H9 (cell line): ENCODE measurements around the gene AKR1D1. TPM values are rescaled to one million over a fixed set of nuclear protein-coding genes. Genes with fewer than 3 reads are reported as not detected.

Experiments used
- DNase-seq: peaks from one replicate; pipeline ENCODE4 v3.0.0-alpha.2; 2017
- H2AFZ ChIP-seq: one replicate; pipeline ENCODE4 v1.6.1; 2013; ENCODE audit warnings: mild to moderate bottlenecking, low read length, control low read depth, moderate library complexity
- H2AK5ac ChIP-seq: 2 replicates; pipeline ENCODE4 v1.6.1; 2013; ENCODE audit warnings: low read length, control low read depth, mixed read lengths; ENCODE audit not compliant: insufficient read length
- H2BK120ac ChIP-seq: one replicate; pipeline ENCODE4 v1.6.1; 2013; ENCODE audit warnings: low read depth, mild to moderate bottlenecking, low read length, control low read depth, inconsistent platforms; ENCODE audit not compliant: poor library complexity, severe bottlenecking
- H2BK12ac ChIP-seq: 2 replicates; pipeline ENCODE4 v1.6.1; 2013; ENCODE audit warnings: low read length, control low read depth, mixed read lengths, low read depth; ENCODE audit not compliant: insufficient read length
- H2BK15ac ChIP-seq: 2 replicates; pipeline ENCODE4 v1.6.1; 2013; ENCODE audit warnings: low read depth, low read length, control low read depth
- H2BK20ac ChIP-seq: one replicate; pipeline ENCODE4 v1.6.1; 2013; ENCODE audit warnings: low read depth, mild to moderate bottlenecking, low read length, control low read depth, inconsistent platforms; ENCODE audit not compliant: poor library complexity, severe bottlenecking
- H2BK5ac ChIP-seq: 2 replicates; pipeline ENCODE4 v1.6.1; 2013; ENCODE audit warnings: low read length, control low read depth, mixed read lengths; ENCODE audit not compliant: insufficient read length
- H3K14ac ChIP-seq: 2 replicates; pipeline ENCODE4 v1.6.1; 2013; ENCODE audit warnings: low read length, control low read depth; ENCODE audit not compliant: insufficient read depth
- H3K18ac ChIP-seq: 2 replicates; pipeline ENCODE4 v1.6.1; 2013; ENCODE audit warnings: low read depth, mild to moderate bottlenecking, mixed read lengths, low read length, control low read depth; ENCODE audit not compliant: insufficient read length
- H3K23ac ChIP-seq: 2 replicates; pipeline ENCODE4 v1.6.1; 2013; ENCODE audit warnings: low read length, control low read depth, mixed read lengths, low read depth; ENCODE audit not compliant: insufficient read length
- H3K23me2 ChIP-seq: 2 replicates; pipeline ENCODE4 v1.6.1; 2013; ENCODE audit warnings: low read depth, mild to moderate bottlenecking, mixed read lengths, low read length, control low read depth; ENCODE audit not compliant: insufficient read length, poor library complexity, severe bottlenecking
- H3K27ac ChIP-seq: 2 replicates; pipeline ENCODE4 v1.5.1; 2013; ENCODE audit warnings: low read length, control low read depth, mixed read lengths, low read depth; ENCODE audit not compliant: insufficient read length
- H3K27me3 ChIP-seq: 2 replicates; pipeline ENCODE4 v1.6.1; 2013; ENCODE audit warnings: low read length, control low read depth, inconsistent platforms; ENCODE audit not compliant: insufficient read depth
- H3K4ac ChIP-seq: 2 replicates; pipeline ENCODE4 v1.6.1; 2013; ENCODE audit warnings: low read depth, mild to moderate bottlenecking, control low read depth, inconsistent platforms, low read length, moderate library complexity
- H3K4me1 ChIP-seq: 2 replicates; pipeline ENCODE4 v1.6.1; 2013; ENCODE audit warnings: low read length, control low read depth, inconsistent platforms; ENCODE audit not compliant: insufficient read depth
- H3K4me2 ChIP-seq: 2 replicates; pipeline ENCODE4 v1.6.1; 2013; ENCODE audit warnings: low read length, control low read depth, mixed read lengths; ENCODE audit not compliant: insufficient read length, insufficient read depth
- H3K56ac ChIP-seq: 2 replicates; pipeline ENCODE4 v1.6.1; 2013; ENCODE audit warnings: low read depth, mild to moderate bottlenecking, mixed read lengths, low read length, control low read depth; ENCODE audit not compliant: insufficient read length
- H3K79me1 ChIP-seq: 2 replicates; pipeline ENCODE4 v1.6.1; 2013; ENCODE audit warnings: low read depth, mild to moderate bottlenecking, moderate library complexity, low read length, control low read depth, inconsistent platforms; ENCODE audit not compliant: insufficient read depth, poor library complexity, severe bottlenecking
- H3K79me2 ChIP-seq: 2 replicates; pipeline ENCODE4 v1.6.1; 2013; ENCODE audit warnings: low read length, control low read depth, inconsistent platforms; ENCODE audit not compliant: insufficient read depth
- H3K9ac ChIP-seq: 2 replicates; pipeline ENCODE4 v1.6.1; 2013; ENCODE audit warnings: low read length, control low read depth, mixed read lengths; ENCODE audit not compliant: insufficient read length; ENCODE audit errors: extremely low read depth
- H3K9me3 ChIP-seq: one replicate; pipeline ENCODE4 v1.6.1; 2013; ENCODE audit warnings: low read depth, low read length, inconsistent platforms; ENCODE audit not compliant: control insufficient read depth
- H3T11ph ChIP-seq: one replicate; pipeline ENCODE4 v1.6.1; 2013; ENCODE audit warnings: mild to moderate bottlenecking, low read length, control low read depth, inconsistent platforms
- H4K20me1 ChIP-seq: one replicate; pipeline ENCODE4 v1.6.1; 2013; ENCODE audit not compliant: control insufficient read depth, insufficient read length, insufficient read depth
- H4K5ac ChIP-seq: 2 replicates; pipeline ENCODE4 v1.6.1; 2013; ENCODE audit warnings: low read depth, mild to moderate bottlenecking, mixed read lengths, low read length, control low read depth; ENCODE audit not compliant: insufficient read length
- H4K8ac ChIP-seq: replicated peaks from 2 replicates; pipeline ENCODE4 v1.6.1; 2013; ENCODE audit warnings: low read length, control low read depth, mixed read lengths, low read depth; ENCODE audit not compliant: insufficient read length
- H4K91ac ChIP-seq: 2 replicates; pipeline ENCODE4 v1.6.1; 2013; ENCODE audit warnings: low read depth, mild to moderate bottlenecking, moderate library complexity, mixed read lengths, low read length, control low read depth; ENCODE audit not compliant: insufficient read length
- H3K27ac Mint-ChIP-seq, 3 experiments: 2 replicates in 2 of 3; 3 replicates in 1 of 3; pipeline ENCODE4 v1.8.0; 2020 to 2021; ENCODE audit warnings: mixed read lengths in 3 of 3, mild to moderate bottlenecking in 1 of 3, moderate library complexity in 1 of 3
- H3K27me3 Mint-ChIP-seq: 2 replicates; pipeline ENCODE4 v1.8.0; 2021; ENCODE audit warnings: low read depth, mild to moderate bottlenecking, moderate library complexity, mixed read lengths
- H3K36me3 Mint-ChIP-seq, 3 experiments: 2 replicates in 2 of 3; 3 replicates in 1 of 3; pipeline ENCODE4 v1.8.0; 2020 to 2021; ENCODE audit warnings: low read depth in 3 of 3, mixed read lengths in 3 of 3; ENCODE audit not compliant: insufficient read depth in 1 of 3
- H3K4me1 Mint-ChIP-seq, 2 experiments: 2 replicates each; pipeline ENCODE4 v1.8.0; 2020; ENCODE audit warnings: mixed read lengths in 2 of 2
- H3K4me3 Mint-ChIP-seq, 2 experiments: 2 replicates in 1 of 2; 3 replicates in 1 of 2; pipeline ENCODE4 v1.8.0; 2020 to 2021; ENCODE audit warnings: mild to moderate bottlenecking in 2 of 2, mixed read lengths in 2 of 2, moderate library complexity in 1 of 2
- H3K9me3 Mint-ChIP-seq, 2 experiments: 2 replicates in 1 of 2; 3 replicates in 1 of 2; pipeline ENCODE4 v1.8.0; 2020; ENCODE audit warnings: mild to moderate bottlenecking in 2 of 2, mixed read lengths in 2 of 2, moderate library complexity in 1 of 2
- whole genome bisulfite sequencing: extraction: QIAGEN DNeasy Blood & Tissue Kit; methylation state at CpG from one replicate; pipeline ENCODE4 v1.1.7; 2013; ENCODE audit warnings: missing lambda C conversion rate, low lambda C conversion rate, mixed read lengths; ENCODE audit not compliant: insufficient read length; ENCODE audit errors: extremely low coverage; 5-methylcytosine and 5-hydroxymethylcytosine counted together
- total RNA-seq: library from RNA; stranded (reverse); gene quantifications from 2 replicates; pipeline ENCODE4 v1.2.1, GENCODE V29; 2021
- TF ChIP-seq, protein P1 (sequence below): fragments of 200-600 bp; sonication (generic); conservative IDR thresholded peaks from 3 replicates; pipeline ENCODE4 v1.8.0; 2021; ENCODE audit warnings: antibody characterized with exemption, mild to moderate bottlenecking

The AKR1D1 gene
- total RNA-seq, 1 experiment from 2014 or later, result 0.31 TPM

DNA sequence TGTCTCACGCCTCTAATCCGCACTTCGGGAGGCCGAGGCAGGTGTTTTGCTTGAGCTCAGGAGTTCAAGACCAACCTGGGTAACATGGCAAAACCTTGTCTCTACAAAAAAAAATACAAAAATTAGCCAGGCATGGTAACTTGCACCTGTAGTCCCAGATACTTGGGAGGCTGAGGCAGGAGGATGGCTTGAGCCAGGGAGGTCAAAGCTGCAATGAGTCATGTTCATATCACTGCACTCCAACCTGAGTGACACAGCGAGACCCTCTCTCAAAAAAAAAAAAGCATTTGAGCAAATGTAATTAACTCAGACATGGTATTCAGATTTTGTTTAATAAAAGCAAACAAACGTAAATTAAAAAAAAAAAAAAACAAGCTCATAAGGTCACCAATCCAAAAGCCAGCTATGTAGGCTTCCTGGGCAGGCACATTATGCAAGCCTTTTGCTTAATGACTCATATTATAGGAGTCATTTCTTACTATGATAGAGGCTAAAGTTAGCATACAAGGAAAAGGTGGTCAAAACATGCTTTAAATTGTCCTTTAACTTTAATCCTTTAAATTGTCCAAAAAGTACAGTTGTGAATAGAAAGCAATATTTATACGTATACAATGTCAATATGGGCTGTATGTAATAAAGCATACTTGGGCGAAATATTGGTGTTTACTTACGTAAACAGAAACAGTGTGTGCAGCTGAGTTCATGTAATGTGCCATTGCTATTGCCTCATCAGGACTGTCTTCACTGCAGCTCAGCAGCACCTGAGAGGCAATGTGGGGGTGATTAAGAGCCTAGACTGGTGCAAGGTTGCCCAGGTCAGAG, 13.0 kb downstream of the AKR1D1 start:
- no CpG with 5 or more reads among the region's 9 CpGs for WGBS
- Histone ChIP-seq H2BK5ac (no peak overlapping the region), H3K4me2 (no peak overlapping the region), H3K23ac (no peak overlapping the region), H4K91ac (no peak overlapping the region), H2BK12ac (no peak overlapping the region), H2BK20ac (no peak overlapping the region), H2BK15ac (no peak overlapping the region), H3K79me1 (no peaks in the 10 kb centered on the region), H3K79me2 (no peaks in the 10 kb centered on the region), H3K9ac (no peak overlapping the region), H3T11ph (no peak overlapping the region), H3K14ac (no peak overlapping the region), H3K4ac (no peak overlapping the region), H4K8ac (no peak overlapping the region), H3K27ac (no peak overlapping the region), H2AK5ac (no peak overlapping the region), H3K27me3 (no peaks in the 10 kb centered on the region), H2AFZ (no peak overlapping the region), H4K5ac (no peak overlapping the region), H2BK120ac (no peak overlapping the region), H3K56ac (no peak overlapping the region), H3K9me3 (no peaks in the 10 kb centered on the region), H3K18ac (no peak overlapping the region), H4K20me1 (no peaks in the 10 kb centered on the region), H3K23me2 (no peaks in the 10 kb centered on the region), H3K4me1 (no peaks in the 10 kb centered on the region)
- DNase-seq, result no peak
- Mint-ChIP-seq H3K27ac (no peak overlapping the region), H3K9me3 (0 out of 5 replicates have a peak, but pooled peaks cover 2 to 3% of the 10 kb centered on the region in 2 experiments), H3K36me3 (peaks cover 0 to 5% (median 3%) of the 10 kb centered on the region in 3 experiments; a peak in 1 of 7 replicates), H3K4me3 (no peak overlapping the region), H3K4me1 (no peaks in the 10 kb centered on the region), H3K27me3 (no peaks in the 10 kb centered on the region)
- TF ChIP-seq, protein P1, sequence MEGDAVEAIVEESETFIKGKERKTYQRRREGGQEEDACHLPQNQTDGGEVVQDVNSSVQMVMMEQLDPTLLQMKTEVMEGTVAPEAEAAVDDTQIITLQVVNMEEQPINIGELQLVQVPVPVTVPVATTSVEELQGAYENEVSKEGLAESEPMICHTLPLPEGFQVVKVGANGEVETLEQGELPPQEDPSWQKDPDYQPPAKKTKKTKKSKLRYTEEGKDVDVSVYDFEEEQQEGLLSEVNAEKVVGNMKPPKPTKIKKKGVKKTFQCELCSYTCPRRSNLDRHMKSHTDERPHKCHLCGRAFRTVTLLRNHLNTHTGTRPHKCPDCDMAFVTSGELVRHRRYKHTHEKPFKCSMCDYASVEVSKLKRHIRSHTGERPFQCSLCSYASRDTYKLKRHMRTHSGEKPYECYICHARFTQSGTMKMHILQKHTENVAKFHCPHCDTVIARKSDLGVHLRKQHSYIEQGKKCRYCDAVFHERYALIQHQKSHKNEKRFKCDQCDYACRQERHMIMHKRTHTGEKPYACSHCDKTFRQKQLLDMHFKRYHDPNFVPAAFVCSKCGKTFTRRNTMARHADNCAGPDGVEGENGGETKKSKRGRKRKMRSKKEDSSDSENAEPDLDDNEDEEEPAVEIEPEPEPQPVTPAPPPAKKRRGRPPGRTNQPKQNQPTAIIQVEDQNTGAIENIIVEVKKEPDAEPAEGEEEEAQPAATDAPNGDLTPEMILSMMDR, result no peak
